GM18909 (cell line): ENCODE results near the gene P2RX1.
"Not testable (repeated sequence)": the region's sequence is repeated elsewhere in the genome, so short reads cannot be mapped to it uniquely, and the experiment has no call there.

Experiments
- ATAC-seq: cut with Tn5 transposase; IDR thresholded peaks from one replicate; pipeline ENCODE4 v1.9.1; 2021; ENCODE audit warnings: mild to moderate bottlenecking; ENCODE audit not compliant: unreplicated experiment, poor library complexity

Gene P2RX1

GRCh38 chr17:3867106-3867505, 49.2 kb downstream of the P2RX1 start:
- ATAC-seq = no peak

GRCh38 chr17:3866276-3866675, 50.0 kb downstream of the P2RX1 start:
- ATAC-seq = no peak

DNA sequence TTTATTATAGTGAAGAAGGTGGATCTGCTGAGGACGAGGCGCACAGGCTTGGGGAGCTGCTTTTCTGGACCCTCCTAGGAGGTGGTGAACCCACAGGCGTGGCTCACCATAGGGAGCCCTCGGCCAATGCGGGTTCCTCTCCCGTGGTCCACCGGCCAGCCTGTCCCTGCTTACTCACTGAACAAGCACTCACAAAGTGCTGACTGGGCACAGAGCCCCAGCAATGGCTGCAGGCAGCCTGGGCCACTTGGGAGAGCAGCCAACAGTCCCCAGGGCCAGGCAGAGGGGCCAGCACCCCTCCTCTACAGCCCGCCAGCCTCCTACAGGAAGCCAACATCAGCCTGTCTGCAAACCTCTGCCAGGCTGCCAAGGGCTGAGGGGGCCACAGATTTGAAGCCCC, 51.1 kb downstream of the P2RX1 start:
- no peak for ATAC-seq

- no peak for ATAC-seq
Observed at GRCh38 chr17:3864534-3864933, 51.7 kb downstream of the P2RX1 start.

DNA sequence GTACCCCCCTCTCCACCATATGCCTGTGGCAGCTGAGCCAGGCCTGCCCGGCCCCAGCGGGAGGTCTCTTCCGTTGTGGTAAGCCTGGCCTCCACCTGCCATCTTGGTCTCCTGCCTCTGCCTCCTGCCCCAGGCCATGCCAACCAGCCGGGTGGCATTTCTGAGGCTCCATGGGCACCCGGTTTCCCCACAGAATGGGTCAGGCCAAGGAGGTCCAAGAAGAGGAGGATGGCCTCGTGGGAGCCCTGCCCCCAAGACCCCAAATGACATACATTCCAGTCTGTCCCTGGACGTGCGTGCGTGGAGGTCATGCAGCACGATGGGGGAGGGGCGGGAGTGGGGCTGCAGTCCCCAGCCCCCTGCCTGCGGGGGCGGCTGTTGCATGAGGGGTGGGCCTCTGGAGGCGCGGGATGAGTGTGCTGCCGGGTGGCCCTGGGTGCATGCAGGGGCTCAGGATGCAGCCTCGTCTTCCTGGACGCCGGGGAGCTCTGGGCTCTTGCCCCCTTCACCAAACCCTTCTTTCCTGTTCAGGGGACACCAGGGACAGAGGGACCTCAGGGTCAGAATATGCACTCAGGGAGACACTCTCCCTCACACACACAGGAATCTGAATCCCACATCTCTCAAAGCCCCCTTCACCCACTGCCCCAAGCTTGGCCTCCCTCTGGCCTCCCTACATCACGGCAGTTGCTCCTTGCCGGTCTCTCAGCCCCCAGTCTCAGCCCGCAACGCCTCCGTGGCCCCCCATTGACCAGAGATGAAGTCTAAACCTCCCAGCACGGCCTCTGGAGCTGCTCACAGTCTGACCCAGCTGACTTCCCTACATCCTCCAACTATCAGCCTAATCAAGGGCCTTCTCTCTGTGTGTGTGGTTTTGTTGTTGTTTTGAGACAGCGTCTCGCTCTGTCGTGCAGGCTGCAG, 54.2 kb downstream of the P2RX1 start:
- ATAC-seq = no peak

GRCh38 chr17:3860939-3861700, 55.1 kb downstream of the P2RX1 start:
- ATAC-seq = no peak

DNA sequence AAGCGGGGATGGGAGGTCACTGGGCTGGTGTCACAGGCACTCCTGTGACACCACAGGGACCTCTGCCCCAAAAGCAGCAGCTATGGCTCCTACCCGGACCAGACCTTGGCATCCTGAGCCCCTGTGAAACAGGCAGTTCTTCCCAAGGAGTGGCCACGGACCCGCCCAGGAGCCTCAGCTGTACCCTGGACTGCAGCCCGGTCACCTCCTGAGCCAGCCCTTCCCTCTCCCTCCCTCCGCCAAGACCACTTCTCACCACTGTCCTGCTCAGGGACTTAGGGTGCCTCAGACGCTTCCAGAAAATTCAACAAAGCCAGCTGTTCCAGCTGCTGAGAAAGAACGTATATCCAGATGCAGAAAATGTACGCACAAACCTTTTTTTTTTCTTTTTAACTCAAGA, 56.3 kb downstream of the P2RX1 start:
- no peak for ATAC-seq

- ATAC-seq = no peak
Observed at GRCh38 chr17:3857261-3858105, 58.8 kb downstream of the P2RX1 start.

GRCh38 chr17:3854204-3854603, 62.1 kb downstream of the P2RX1 start:
- not testable (repeated sequence) for ATAC-seq

DNA sequence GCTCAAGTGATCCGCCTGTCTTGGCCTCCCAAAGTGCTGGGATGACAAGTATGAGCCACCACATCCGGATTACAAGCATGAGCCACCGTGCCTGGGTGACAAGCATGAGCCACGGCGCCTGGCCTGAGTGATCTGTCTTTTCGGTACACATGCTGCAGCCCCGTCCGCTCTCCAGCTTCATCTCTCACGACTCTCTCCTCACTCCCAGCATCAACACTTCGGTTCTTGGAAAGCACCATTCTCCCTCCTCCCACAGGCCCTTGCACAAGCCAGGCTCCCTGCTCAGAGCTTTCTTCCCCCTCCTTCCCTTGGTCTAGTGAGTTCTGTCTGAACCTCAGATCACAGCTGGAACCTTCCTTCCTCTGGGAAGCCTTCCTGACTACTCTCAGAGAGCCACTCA, 63.7 kb downstream of the P2RX1 start:
- no peak for ATAC-seq

DNA sequence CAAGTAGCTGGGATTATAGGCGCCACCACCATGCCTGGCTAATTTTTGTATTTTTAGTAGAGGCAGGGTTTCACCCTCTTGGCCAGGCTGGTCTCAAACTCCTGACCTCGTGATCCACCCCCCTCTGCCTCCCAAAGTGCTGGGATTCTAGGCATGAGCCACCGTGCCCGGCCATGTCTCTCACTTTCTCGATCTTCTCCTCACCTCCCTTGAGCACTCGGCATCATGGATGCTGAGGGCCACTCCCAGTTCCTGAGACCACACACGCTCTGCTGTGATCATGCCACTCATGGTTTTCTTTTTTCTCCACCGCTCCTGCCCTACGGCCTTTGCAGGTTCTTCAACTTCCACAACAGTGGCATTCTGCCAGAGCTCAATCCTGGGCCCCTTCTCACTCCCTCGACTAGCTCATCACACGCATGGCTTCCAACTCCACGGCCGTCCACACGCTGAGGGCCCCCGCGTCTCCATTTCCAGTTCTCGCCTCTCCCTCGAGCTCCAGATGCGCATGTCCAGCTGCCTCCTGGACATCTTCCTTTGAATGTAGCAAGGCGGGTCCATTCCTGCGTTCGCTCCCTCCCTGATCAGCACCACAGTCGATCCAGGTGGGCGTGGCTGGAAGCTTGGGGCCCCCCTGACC, 64.7 kb downstream of the P2RX1 start:
- ATAC-seq = no peak

- no peak for ATAC-seq
Observed at GRCh38 chr17:3848229-3848835, 67.9 kb downstream of the P2RX1 start.

GRCh38 chr17:3847165-3847670, 69.0 kb downstream of the P2RX1 start:
- no peak for ATAC-seq
